HepG2 (cell line): Measurements from ENCODE around the gene SLC25A5. TPM values are rescaled to one million over a fixed set of nuclear protein-coding genes. Genes with fewer than 3 reads are reported as not detected.

ENCODE experiments used
- ATAC-seq: fragments of 200-7000 bp; cut with Tn5 transposase; 3 replicates; pipeline ENCODE4 v1.9.1; 2020; ENCODE audit warnings: mild to moderate bottlenecking, moderate library complexity
- BruUV-seq: library from RNA; stranded (reverse); fragments of 400-500 nt; replicated peaks from 2 replicates; lab custom pipeline; 2021; lab: Mats Ljungman, UMichigan
- CTCF ChIA-PET: fragments of 300-600 bp; formaldehyde crosslinking; extraction: SDS; loops from one replicate; lab custom pipeline; 2021; ENCODE audit warnings: low total read pairs, inconsistent platforms, low intra/inter-chr PET ratio; lab: Yijun Ruan, JAX
- POLR2A ChIA-PET: fragments of 350-600 bp; sonication (Branson Sonifier 250); formaldehyde crosslinking; loops from one replicate; lab custom pipeline; 2020; ENCODE audit warnings: antibody characterized with exemption, inconsistent platforms; lab: Yijun Ruan, JAX
- DNase-seq: peaks from one replicate; pipeline ENCODE4 v3.0.0-alpha.2; 2015; ENCODE audit warnings: low spot score
- FAIRE-seq: peaks from 3 replicates; lab custom pipeline; 2011; peaks lifted over from hg19 to GRCh38; lab: Jason Lieb, UNC
- H2AFZ ChIP-seq: one replicate; pipeline ENCODE4 v1.6.1; 2011; ENCODE audit warnings: low read length, inconsistent platforms
- H3K27ac ChIP-seq: fragments of 300-600 bp; 3 replicates; pipeline ENCODE4 v1.8.0; 2011; ENCODE audit warnings: mixed run types, mild to moderate bottlenecking, mixed read lengths, low read length, inconsistent platforms; ENCODE audit not compliant: insufficient read depth; ENCODE audit errors: extremely low read length
- H3K27me3 ChIP-seq, 2 experiments: fragments of 200-600 bp in 1 of 2; 2 replicates in 1 of 2; 3 replicates in 1 of 2; pipeline versions ENCODE4 v1.6.0 to v1.8.0; 2011; ENCODE audit warnings: low read length in 2 of 2, mild to moderate bottlenecking in 2 of 2, moderate library complexity in 2 of 2, inconsistent platforms in 1 of 2; ENCODE audit not compliant: insufficient read depth in 2 of 2, control insufficient read depth in 1 of 2
- H3K36me3 ChIP-seq, 2 experiments: fragments of 200-600 bp in 1 of 2; replicated peaks in 1 of 2; 2 replicates in 1 of 2; 3 replicates in 1 of 2; pipeline versions ENCODE4 v1.5.1 to v1.8.0; 2011; ENCODE audit warnings: low read length in 2 of 2, inconsistent platforms in 1 of 2; ENCODE audit not compliant: insufficient read depth in 2 of 2, control insufficient read depth in 1 of 2
- H3K4me1 ChIP-seq: 2 replicates; pipeline ENCODE4 v1.5.1; 2012; ENCODE audit warnings: low read length, inconsistent platforms; ENCODE audit not compliant: insufficient read depth
- H3K4me2 ChIP-seq: 2 replicates; pipeline ENCODE4 v1.6.0; 2011; ENCODE audit warnings: low read depth, low read length, inconsistent platforms
- H3K4me3 ChIP-seq, 3 experiments: fragments of 200-600 bp in 1 of 3; sonication (generic), shearing (Covaris generic) in 1 of 3; replicated peaks in 1 of 3; 2 replicates each; pipeline ENCODE4 v1.5.1; 2011 to 2016; ENCODE audit warnings: low read length in 3 of 3, inconsistent platforms in 2 of 3, low read depth in 2 of 3, mild to moderate bottlenecking in 2 of 3, control low read depth in 1 of 3, mixed read lengths in 1 of 3; ENCODE audit not compliant: insufficient read depth in 1 of 3
- H3K79me2 ChIP-seq: one replicate; pipeline ENCODE4 v1.6.1; 2011; ENCODE audit warnings: low read length, inconsistent platforms; ENCODE audit not compliant: insufficient read depth
- H3K9ac ChIP-seq: 2 replicates; pipeline ENCODE4 v1.6.0; 2011; ENCODE audit warnings: mild to moderate bottlenecking, low read depth, low read length, inconsistent platforms; ENCODE audit not compliant: insufficient read depth
- H3K9me3 ChIP-seq: 2 replicates; pipeline ENCODE4 v1.5.1; 2012; ENCODE audit warnings: mild to moderate bottlenecking, low read length
- H4K20me1 ChIP-seq: 2 replicates; pipeline ENCODE4 v1.6.0; 2011; ENCODE audit warnings: inconsistent platforms, mild to moderate bottlenecking, low read length, moderate library complexity; ENCODE audit not compliant: insufficient read depth
- CBFB ChIP-seq: sonication (generic); formaldehyde crosslinking; IDR thresholded peaks from 2 replicates; pipeline ENCODE4 v1.4.0; 2020; ENCODE audit warnings: missing genetic modification reagents
- NR3C1 ChIP-seq: sonication (generic); formaldehyde crosslinking; IDR thresholded peaks from 2 replicates; pipeline ENCODE4 v1.4.0; 2020; ENCODE audit warnings: missing genetic modification reagents
- PHF20 ChIP-seq: sonication (generic); formaldehyde crosslinking; IDR thresholded peaks from 2 replicates; pipeline ENCODE4 v1.5.0; 2020; ENCODE audit warnings: mild to moderate bottlenecking, missing genetic modification reagents
- SUZ12 ChIP-seq: fragments of 150-350 bp; IDR thresholded peaks from 2 replicates; pipeline ENCODE4 v1.6.1; 2014; ENCODE audit warnings: low read depth, low read length
- WGBS: methylation state at CpG from one replicate; pipeline ENCODE4 v1.1.6; 2017; ENCODE audit warnings: low lambda C conversion rate; 5-methylcytosine and 5-hydroxymethylcytosine counted together
- in situ Hi-C: cut with HindIII; loops from 2 replicates; pipeline ENCODE4 v1.10.0; 2017; ENCODE audit warnings: low pct_unique_long_range_greater_than_20kb; ENCODE audit not compliant: extremely low pct_ligation_motif_present
- intact Hi-C: fragments of 100-400 bp; cut with micrococcal nuclease; formaldehyde crosslinking; loops from one replicate; pipeline ENCODE4 v1.10.0; 2022; ENCODE audit not compliant: unreplicated experiment
- polyA plus RNA-seq, 8 experiments: library from polyadenylated mRNA; depleted of rRNA in 3 of 8; stranded (reverse) in 7 of 8; unstranded in 1 of 8; fragments of >200 nt; fragmentation: Illumina TruSeq in 4 of 8; extraction: Trizol in 4 of 8; gene quantifications; 2 replicates each; pipeline versions ENCODE4 v1.2.1 to v1.2.3, GENCODE V29; 2011 to 2016; ENCODE audit warnings: low read depth in 4 of 8, missing spikeins in 1 of 8, mixed read lengths in 1 of 8; ENCODE audit not compliant: insufficient read depth in 1 of 8
- total RNA-seq, 5 experiments: library from RNA; depleted of rRNA; stranded (reverse); fragments of >200 nt; fragmentation: Illumina TruSeq; extraction: Trizol; gene quantifications; 2 replicates each; pipeline ENCODE4 v1.2.3, GENCODE V29; 2016; ENCODE audit warnings: low read depth in 1 of 5
- TF ChIP-seq, protein P1 (sequence below): sonication (generic); formaldehyde crosslinking; IDR thresholded peaks from 2 replicates; pipeline ENCODE4 v1.4.0; 2020; ENCODE audit warnings: missing genetic modification reagents, borderline replicate concordance
- TF ChIP-seq, protein P2 (sequence below), 2 experiments: sonication (generic) in 1 of 2; formaldehyde crosslinking in 1 of 2; IDR thresholded peaks; 2 replicates each; pipeline versions ENCODE4 v1.5.1 to v1.6.1; 2011 to 2020; ENCODE audit warnings: borderline replicate concordance in 1 of 2, low read depth in 1 of 2, low read length in 1 of 2, mild to moderate bottlenecking in 1 of 2, missing genetic modification reagents in 1 of 2, moderate library complexity in 1 of 2

SLC25A5 gene
- total and polyA plus RNA-seq, 2 of the 13 experiments (the other 11 are each of a cell fraction or from before 2014, with no cell fraction given): 300 to 402 TPM

DNA sequence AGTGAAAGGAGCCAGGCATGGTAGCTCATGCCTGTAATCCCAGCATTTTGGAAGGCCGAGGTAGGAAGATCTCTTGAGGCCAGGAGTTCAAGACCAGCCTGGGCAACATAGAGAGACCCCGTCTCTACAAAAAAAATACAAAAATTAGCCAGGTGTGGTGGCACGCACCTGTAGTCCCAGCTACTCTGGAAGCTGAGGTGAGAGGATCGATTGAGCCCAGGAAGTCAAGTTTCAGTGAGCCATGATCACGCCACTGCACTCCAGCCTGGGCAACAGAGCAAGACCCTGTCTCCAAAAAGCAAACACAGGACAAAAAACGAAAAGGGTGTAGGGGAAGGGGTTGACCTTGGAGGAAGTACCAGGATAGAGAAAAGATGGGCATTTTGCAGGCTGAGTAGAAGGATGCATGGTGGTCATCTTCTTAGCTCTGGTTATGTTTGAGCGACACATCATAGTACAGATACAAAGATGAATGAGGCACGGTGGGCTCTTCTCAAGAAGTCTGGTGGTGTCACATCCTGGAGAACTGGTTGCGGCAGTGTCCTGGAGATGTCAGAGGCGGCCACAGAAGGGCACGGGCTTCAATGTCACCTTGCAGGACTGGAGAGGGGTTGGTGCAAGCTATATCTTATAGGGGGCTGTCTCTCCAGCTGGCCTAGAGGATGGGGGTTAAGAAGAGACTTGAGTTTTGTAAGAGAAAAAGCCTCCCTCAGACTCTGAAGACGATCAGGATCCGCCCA lies 32.0 kb downstream of the SLC25A5 start:
- no peak overlapping the region for H3K27ac ChIP-seq
- intact Hi-C loops (no loop called here), in situ Hi-C loops (loop anchor here (25.0 kb wide), 1 partner anchor 237 kb away; no protein-coding TSS in a partner anchor)
- H3K4me1 ChIP-seq: peaks cover 68% of the 10 kb centered on the region
- H3K9ac ChIP-seq: no peak overlapping the region
- no peaks in the 10 kb centered on the region for H4K20me1 ChIP-seq
- no peak overlapping the region for H3K4me2 ChIP-seq
- H3K9me3 ChIP-seq: no peaks in the 10 kb centered on the region
- ChIA-PET CTCF (no interaction called here), POLR2A (no interaction called here)
- FAIRE-seq (no peak), ATAC-seq (no peak)
- no peak overlapping the region for H3K4me3 ChIP-seq
- no peaks in the 10 kb centered on the region for H3K79me2 ChIP-seq
- no peak overlapping the region for H2AFZ ChIP-seq
- H3K36me3 ChIP-seq: no peaks in the 10 kb centered on the region
- WGBS: 96% methylated on average over 13 of the region's 13 CpGs
- BruUV-seq: no TSS peak
- no peak for TF ChIP-seq CBFB (CRISPR knock-in tag)
- TF ChIP-seq PHF20 (CRISPR knock-in tag): no peak
- TF ChIP-seq, all 625 proteins: peak for 0
- no peaks in the 10 kb centered on the region for H3K27me3 ChIP-seq
- no peak for DNase-seq

- POLR2A ChIA-PET: no interaction called here
- Histone ChIP-seq H3K79me2 (no peaks in the 10 kb centered on the region), H3K27ac (no peak overlapping the region), H3K4me3 (no peak overlapping the region), H3K36me3 (no peaks in the 10 kb centered on the region), H3K9me3 (no peaks in the 10 kb centered on the region), H3K9ac (no peak overlapping the region), H3K4me1 (peaks cover 65% of the 10 kb centered on the region), H4K20me1 (no peaks in the 10 kb centered on the region), H3K27me3 (no peaks in the 10 kb centered on the region), H2AFZ (peak overlapping the region; percentile 27), H3K4me2 (no peak overlapping the region)
- ATAC-seq: no peak
- in situ Hi-C loops (loop anchor here (25.0 kb wide), 1 partner anchor 236 kb away; no protein-coding TSS in a partner anchor), intact Hi-C loops (no loop called here)
- BruUV-seq: no TSS peak
- no peak for DNase-seq
- CTCF ChIA-PET: no interaction called here
- no peak for FAIRE-seq
- 92% methylated on average over 5 of the region's 7 CpGs for WGBS
- TF ChIP-seq, protein P1, sequence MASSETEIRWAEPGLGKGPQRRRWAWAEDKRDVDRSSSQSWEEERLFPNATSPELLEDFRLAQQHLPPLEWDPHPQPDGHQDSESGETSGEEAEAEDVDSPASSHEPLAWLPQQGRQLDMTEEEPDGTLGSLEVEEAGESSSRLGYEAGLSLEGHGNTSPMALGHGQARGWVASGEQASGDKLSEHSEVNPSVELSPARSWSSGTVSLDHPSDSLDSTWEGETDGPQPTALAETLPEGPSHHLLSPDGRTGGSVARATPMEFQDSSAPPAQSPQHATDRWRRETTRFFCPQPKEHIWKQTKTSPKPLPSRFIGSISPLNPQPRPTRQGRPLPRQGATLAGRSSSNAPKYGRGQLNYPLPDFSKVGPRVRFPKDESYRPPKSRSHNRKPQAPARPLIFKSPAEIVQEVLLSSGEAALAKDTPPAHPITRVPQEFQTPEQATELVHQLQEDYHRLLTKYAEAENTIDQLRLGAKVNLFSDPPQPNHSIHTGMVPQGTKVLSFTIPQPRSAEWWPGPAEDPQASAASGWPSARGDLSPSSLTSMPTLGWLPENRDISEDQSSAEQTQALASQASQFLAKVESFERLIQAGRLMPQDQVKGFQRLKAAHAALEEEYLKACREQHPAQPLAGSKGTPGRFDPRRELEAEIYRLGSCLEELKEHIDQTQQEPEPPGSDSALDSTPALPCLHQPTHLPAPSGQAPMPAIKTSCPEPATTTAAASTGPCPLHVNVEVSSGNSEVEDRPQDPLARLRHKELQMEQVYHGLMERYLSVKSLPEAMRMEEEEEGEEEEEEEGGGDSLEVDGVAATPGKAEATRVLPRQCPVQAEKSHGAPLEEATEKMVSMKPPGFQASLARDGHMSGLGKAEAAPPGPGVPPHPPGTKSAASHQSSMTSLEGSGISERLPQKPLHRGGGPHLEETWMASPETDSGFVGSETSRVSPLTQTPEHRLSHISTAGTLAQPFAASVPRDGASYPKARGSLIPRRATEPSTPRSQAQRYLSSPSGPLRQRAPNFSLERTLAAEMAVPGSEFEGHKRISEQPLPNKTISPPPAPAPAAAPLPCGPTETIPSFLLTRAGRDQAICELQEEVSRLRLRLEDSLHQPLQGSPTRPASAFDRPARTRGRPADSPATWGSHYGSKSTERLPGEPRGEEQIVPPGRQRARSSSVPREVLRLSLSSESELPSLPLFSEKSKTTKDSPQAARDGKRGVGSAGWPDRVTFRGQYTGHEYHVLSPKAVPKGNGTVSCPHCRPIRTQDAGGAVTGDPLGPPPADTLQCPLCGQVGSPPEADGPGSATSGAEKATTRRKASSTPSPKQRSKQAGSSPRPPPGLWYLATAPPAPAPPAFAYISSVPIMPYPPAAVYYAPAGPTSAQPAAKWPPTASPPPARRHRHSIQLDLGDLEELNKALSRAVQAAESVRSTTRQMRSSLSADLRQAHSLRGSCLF (CRISPR knock-in tag): no peak
- TF ChIP-seq, protein P2, sequence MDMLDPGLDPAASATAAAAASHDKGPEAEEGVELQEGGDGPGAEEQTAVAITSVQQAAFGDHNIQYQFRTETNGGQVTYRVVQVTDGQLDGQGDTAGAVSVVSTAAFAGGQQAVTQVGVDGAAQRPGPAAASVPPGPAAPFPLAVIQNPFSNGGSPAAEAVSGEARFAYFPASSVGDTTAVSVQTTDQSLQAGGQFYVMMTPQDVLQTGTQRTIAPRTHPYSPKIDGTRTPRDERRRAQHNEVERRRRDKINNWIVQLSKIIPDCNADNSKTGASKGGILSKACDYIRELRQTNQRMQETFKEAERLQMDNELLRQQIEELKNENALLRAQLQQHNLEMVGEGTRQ (IDR thresholded peaks at IDR 0.05; ENCODE audit: low read depth, low read length): no peak
- TF ChIP-seq, protein P2 (CRISPR knock-in tag; IDR thresholded peaks at IDR 0.05; ENCODE audit: borderline replicate concordance): no peak
- TF ChIP-seq NR3C1 (no peak), SUZ12 (no peak)
Measured at GRCh38 chrX:119501511-119502148, 33.4 kb downstream of the SLC25A5 start.
